H54 (cell line): Measurements from ENCODE around the gene DSG2.
A peak's percentile ranks its signal among the peaks of the same experiment; 100 is the strongest.

Source experiments
- DNase-seq: peaks from one replicate; pipeline ENCODE4 v3.0.0; 2011; ENCODE audit warnings: low spot score, mixed read lengths; ENCODE audit not compliant: insufficient read length
- FAIRE-seq: peaks from 3 replicates; lab custom pipeline; 2011; peaks lifted over from hg19 to GRCh38; lab: Jason Lieb, UNC
- POLR2A ChIP-seq: IDR thresholded peaks from 2 replicates; pipeline ENCODE4 v1.6.1; 2011; ENCODE audit warnings: low read depth, mild to moderate bottlenecking, low read length

DSG2 gene

DNA sequence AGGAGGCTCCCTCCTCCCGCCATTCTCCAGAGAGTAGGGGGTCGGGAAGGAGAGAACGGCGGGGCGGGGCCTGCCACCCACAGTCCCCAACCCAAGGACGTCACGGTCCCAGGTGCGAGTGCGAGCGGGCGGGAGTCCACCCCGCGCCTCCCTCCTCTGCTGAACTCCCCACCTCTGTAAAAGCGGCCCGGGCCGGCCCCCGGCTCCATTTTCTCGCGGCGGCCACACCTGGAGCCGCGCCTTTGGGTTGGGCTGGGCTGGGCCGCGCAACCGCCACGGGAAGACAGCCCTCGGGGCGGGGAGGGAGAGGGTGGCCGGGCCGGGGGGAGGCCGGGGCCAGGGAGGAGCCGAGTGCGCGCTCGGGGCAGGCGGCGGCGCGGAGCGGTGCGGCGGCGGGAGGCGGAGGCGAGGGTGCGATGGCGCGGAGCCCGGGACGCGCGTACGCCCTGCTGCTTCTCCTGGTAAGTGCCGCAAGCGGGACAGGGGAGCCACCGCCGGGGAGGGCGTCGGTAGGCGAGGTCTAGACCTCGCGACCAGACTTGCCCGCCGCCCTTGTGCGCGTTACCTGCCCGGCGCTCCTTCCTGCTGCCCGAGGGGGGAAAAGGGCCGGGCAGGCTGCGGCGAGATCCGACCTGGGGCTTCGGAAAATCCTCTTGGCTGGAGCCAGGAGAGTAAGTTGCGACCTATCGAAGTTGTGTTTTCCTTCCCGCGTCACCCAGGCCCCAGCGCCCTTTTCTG lies at the start of gene DSG2:
TSS of gene DSG2 (plus strand) at position 342 of the 738 bp plus-strand sequence. CDS start at position 417, 75 bp downstream.
- DNase-seq (peak; percentile 59), FAIRE-seq (no peak)
- TF ChIP-seq POLR2A: peak; percentile 63

- no peak for TF ChIP-seq POLR2A
- no peak for DNase-seq
- no peak for FAIRE-seq
Measured at GRCh38 chr18:31450409-31450808, 47.6 kb upstream of the DSG2 start.

GRCh38 chr18:31451625-31452024 lies 46.4 kb upstream of the DSG2 start:
- no peak for DNase-seq
- no peak for FAIRE-seq
- TF ChIP-seq POLR2A: no peak

DNA sequence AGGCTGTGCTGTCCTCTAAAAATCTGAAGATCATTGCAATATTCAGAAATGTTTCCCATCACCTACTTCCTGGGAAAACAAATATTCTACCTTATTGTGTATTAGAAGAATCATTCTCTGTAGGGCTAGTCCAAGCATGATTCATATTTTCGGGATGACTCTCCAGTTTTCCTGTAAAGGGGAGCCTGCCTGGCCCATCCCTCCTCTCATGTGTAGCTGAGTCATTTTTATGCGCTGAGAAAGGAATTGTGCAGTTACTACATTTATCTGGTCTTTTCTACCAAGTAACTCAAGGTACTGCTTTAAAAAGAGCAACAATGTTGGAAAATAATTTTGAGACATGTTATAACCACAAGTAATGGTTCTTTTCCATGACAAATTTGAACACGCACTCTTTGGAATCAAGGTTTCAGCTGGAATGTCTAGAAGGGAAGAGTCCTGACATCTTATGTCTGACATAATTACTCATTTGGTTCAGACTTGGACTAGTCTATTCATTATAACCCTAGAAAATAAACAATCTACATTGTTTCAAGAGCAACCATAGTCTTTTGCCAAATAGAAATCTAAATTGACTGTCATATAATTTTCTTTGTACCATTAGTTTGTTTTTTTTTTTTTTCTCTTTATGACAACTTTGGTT lies 43.8 kb upstream of the DSG2 start:
- no peak for TF ChIP-seq POLR2A
- FAIRE-seq: peak; percentile 78
- peak; percentile 37 for DNase-seq

GRCh38 chr18:31469629-31470028 lies 28.3 kb upstream of the DSG2 start:
- no peak for TF ChIP-seq POLR2A
- FAIRE-seq (no peak), DNase-seq (no peak)

DNA sequence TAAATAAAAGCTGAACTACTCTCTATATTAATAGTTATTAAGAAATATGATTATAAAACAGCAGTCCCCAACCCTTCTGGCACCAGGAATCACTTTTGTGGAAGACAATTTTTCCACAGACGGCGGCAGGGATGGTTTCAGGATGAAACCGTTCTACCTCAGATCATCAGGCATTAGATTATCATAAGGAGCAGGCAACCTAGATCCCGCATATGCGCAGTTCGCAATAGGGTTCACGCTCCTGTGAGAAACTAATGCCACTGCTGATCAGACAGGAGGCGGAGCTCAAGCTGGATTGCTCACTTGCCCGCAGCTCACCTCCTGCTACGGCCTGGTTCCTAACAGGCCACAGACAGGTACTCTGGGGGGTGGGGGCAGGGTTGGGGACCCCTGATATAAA lies 19.3 kb upstream of the DSG2 start:
- FAIRE-seq: no peak
- no peak for TF ChIP-seq POLR2A
- DNase-seq: no peak

DNA sequence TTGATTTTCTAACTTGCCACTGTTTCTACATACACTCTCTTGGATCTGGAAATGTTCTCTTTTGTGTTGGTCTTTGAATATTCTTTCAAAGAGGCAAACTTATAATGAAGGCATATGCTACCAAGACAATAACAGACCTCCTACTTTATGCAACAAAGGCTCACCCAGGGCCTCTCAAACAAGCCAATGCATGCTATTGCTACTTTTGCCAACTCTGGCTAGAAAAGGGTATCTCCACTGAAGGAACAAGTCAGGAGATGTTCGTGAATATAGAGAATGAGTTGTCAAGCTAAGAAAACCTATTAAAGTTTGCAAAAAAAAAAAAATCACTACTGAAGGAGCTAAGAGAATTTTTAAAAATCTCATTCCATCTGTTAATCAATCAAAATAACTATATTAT lies 15.9 kb upstream of the DSG2 start:
- TF ChIP-seq POLR2A: no peak
- DNase-seq: no peak
- no peak for FAIRE-seq

GRCh38 chr18:31483396-31483795 lies 14.6 kb upstream of the DSG2 start:
- FAIRE-seq: no peak
- no peak for TF ChIP-seq POLR2A
- DNase-seq: no peak

DNA sequence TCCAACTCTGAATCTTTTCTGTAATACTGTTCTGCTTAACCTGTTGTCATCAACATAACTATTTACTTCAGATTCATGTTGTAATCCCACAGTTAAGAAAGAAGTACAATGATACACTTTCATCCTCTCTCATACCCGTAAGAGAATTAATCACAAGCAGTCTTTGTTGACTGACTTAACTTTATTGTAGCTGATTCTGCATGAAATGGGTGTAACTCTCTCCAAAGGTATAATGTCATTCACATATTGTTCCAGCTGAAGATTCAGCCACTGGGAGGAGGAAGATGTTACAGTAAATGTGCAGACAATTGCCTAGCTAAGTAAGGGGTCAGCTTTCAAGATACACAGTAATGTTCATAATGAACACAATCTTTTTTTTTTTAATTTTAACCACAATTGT lies 13.5 kb upstream of the DSG2 start:
- no peak for FAIRE-seq

GRCh38 chr18:31486165-31486564 lies 11.8 kb upstream of the DSG2 start:
- DNase-seq: no peak
- no peak for TF ChIP-seq POLR2A
- FAIRE-seq: no peak

More for the DNA sequence above, 13.5 kb upstream of the DSG2 start:
- TF ChIP-seq POLR2A: no peak
- DNase-seq: no peak

GRCh38 chr18:31487246-31488015 lies 10.5 kb upstream of the DSG2 start:
- peak; percentile 97 for FAIRE-seq
- DNase-seq: peak; percentile 56
- TF ChIP-seq POLR2A: no peak

DNA sequence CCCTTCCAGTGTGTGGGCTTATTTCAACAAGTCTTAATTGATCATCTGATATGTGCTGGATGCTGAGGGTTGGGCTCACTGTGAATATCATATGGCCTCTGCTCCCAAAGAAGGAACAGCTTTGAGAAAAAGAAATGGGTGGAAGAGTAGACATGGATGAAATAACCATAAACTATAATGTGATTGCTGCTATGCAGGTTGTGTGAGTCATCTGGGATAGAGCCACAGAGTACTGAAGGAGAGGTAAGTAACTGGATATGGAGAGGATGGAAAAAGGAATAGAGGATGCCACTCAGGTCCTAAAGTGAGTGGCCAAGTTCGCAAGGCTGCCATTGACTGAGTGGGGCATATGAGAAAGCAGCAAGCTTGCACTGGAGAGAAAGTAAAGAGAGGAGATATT lies 8.7 kb upstream of the DSG2 start:
- DNase-seq (no peak), FAIRE-seq (no peak)
- no peak for TF ChIP-seq POLR2A

- no peak for TF ChIP-seq POLR2A
- DNase-seq (no peak), FAIRE-seq (no peak)
Measured at GRCh38 chr18:31490387-31490786, 7.6 kb upstream of the DSG2 start.

- DNase-seq: no peak
- FAIRE-seq: no peak
- no peak for TF ChIP-seq POLR2A
Measured at GRCh38 chr18:31490833-31491232, 7.1 kb upstream of the DSG2 start.
